ENCODE measurements around the gene GPI.

Gene GPI

GRCh38 chr19:34364830-34365462 is at the start of gene GPI:
TSS of gene GPI (plus strand) at chr19:34365196. CDS start at chr19:34365267, 71 bp downstream.
- peaks cover 12% of the 10 kb centered on the region for H3K36me3 ChIP-seq (ENCODE audit: control insufficient read depth, insufficient read depth, low read length)
- H3K4me3 ChIP-seq (ENCODE audit: low read length) = peak within 1 kb of the TSS; percentile 85
- H3K9me3 ChIP-seq (ENCODE audit: control insufficient read depth, low read length) = no peaks in the 10 kb centered on the region
- peak within 1 kb of the TSS; percentile 91 for H3K9ac ChIP-seq (ENCODE audit: low read length)
- no peaks in the 10 kb centered on the region for H3K27me3 ChIP-seq (ENCODE audit: control insufficient read depth, insufficient read depth, low read length)
- peaks cover 20% of the 10 kb centered on the region for H3K4me1 ChIP-seq (ENCODE audit: control insufficient read depth, insufficient read depth, low read length)

- Histone ChIP-seq H3K36me3 (ENCODE audit: control insufficient read depth, insufficient read depth, low read length) (no peaks in the 10 kb centered on the region), H3K27me3 (ENCODE audit: control insufficient read depth, insufficient read depth, low read length) (no peaks in the 10 kb centered on the region), H3K9me3 (ENCODE audit: control insufficient read depth, low read length) (no peaks in the 10 kb centered on the region), H3K4me3 (ENCODE audit: low read length) (no peak overlapping the region), H3K4me1 (ENCODE audit: control insufficient read depth, insufficient read depth, low read length) (peaks cover 12% of the 10 kb centered on the region), H3K9ac (ENCODE audit: low read length) (no peak overlapping the region)
These were observed 48.7 kb upstream of the GPI start for GRCh38 chr19:34316247-34316646.

- no peaks in the 10 kb centered on the region for H3K36me3 ChIP-seq (ENCODE audit: control insufficient read depth, insufficient read depth, low read length)
- H3K9me3 ChIP-seq (ENCODE audit: control insufficient read depth, low read length) = no peaks in the 10 kb centered on the region
- no peak overlapping the region for H3K9ac ChIP-seq (ENCODE audit: low read length)
- no peaks in the 10 kb centered on the region for H3K27me3 ChIP-seq (ENCODE audit: control insufficient read depth, insufficient read depth, low read length)
- H3K4me3 ChIP-seq (ENCODE audit: low read length) = no peak overlapping the region
- H3K4me1 ChIP-seq (ENCODE audit: control insufficient read depth, insufficient read depth, low read length) = peaks cover 11% of the 10 kb centered on the region
These were observed 48.2 kb upstream of the GPI start for GRCh38 chr19:34316741-34317301.

GRCh38 chr19:34317311-34317927 is 47.6 kb upstream of the GPI start:
- Histone ChIP-seq H3K9me3 (ENCODE audit: control insufficient read depth, low read length) (no peaks in the 10 kb centered on the region), H3K4me1 (ENCODE audit: control insufficient read depth, insufficient read depth, low read length) (peaks cover 11% of the 10 kb centered on the region), H3K36me3 (ENCODE audit: control insufficient read depth, insufficient read depth, low read length) (no peaks in the 10 kb centered on the region), H3K4me3 (ENCODE audit: low read length) (no peak overlapping the region), H3K27me3 (ENCODE audit: control insufficient read depth, insufficient read depth, low read length) (no peaks in the 10 kb centered on the region), H3K9ac (ENCODE audit: low read length) (no peak overlapping the region)

GRCh38 chr19:34319230-34319585 is 45.8 kb upstream of the GPI start:
- Histone ChIP-seq H3K36me3 (ENCODE audit: control insufficient read depth, insufficient read depth, low read length) (no peaks in the 10 kb centered on the region), H3K4me1 (ENCODE audit: control insufficient read depth, insufficient read depth, low read length) (peaks cover 11% of the 10 kb centered on the region)

GRCh38 chr19:34319785-34320184 is 45.2 kb upstream of the GPI start:
- no peak overlapping the region for H3K4me3 ChIP-seq (ENCODE audit: low read length)
- no peak overlapping the region for H3K9ac ChIP-seq (ENCODE audit: low read length)
- no peaks in the 10 kb centered on the region for H3K9me3 ChIP-seq (ENCODE audit: control insufficient read depth, low read length)
- H3K27me3 ChIP-seq (ENCODE audit: control insufficient read depth, insufficient read depth, low read length) = no peaks in the 10 kb centered on the region
- peaks cover 11% of the 10 kb centered on the region for H3K4me1 ChIP-seq (ENCODE audit: control insufficient read depth, insufficient read depth, low read length)
- H3K36me3 ChIP-seq (ENCODE audit: control insufficient read depth, insufficient read depth, low read length) = no peaks in the 10 kb centered on the region

More at GRCh38 chr19:34319230-34319585, 45.8 kb upstream of the GPI start:
- H3K27me3 ChIP-seq (ENCODE audit: control insufficient read depth, insufficient read depth, low read length) = no peaks in the 10 kb centered on the region
- no peaks in the 10 kb centered on the region for H3K9me3 ChIP-seq (ENCODE audit: control insufficient read depth, low read length)
- no peak overlapping the region for H3K4me3 ChIP-seq (ENCODE audit: low read length)
- no peak overlapping the region for H3K9ac ChIP-seq (ENCODE audit: low read length)

- H3K27me3 ChIP-seq (ENCODE audit: control insufficient read depth, insufficient read depth, low read length) = no peaks in the 10 kb centered on the region
- H3K9ac ChIP-seq (ENCODE audit: low read length) = no peak overlapping the region
- H3K4me1 ChIP-seq (ENCODE audit: control insufficient read depth, insufficient read depth, low read length) = peaks cover 11% of the 10 kb centered on the region
- H3K9me3 ChIP-seq (ENCODE audit: control insufficient read depth, low read length) = no peaks in the 10 kb centered on the region
- H3K36me3 ChIP-seq (ENCODE audit: control insufficient read depth, insufficient read depth, low read length) = no peaks in the 10 kb centered on the region
- H3K4me3 ChIP-seq (ENCODE audit: low read length) = no peak overlapping the region
These were observed 44.7 kb upstream of the GPI start for GRCh38 chr19:34320277-34320676.

GRCh38 chr19:34321735-34322134 is 43.3 kb upstream of the GPI start:
- no peak overlapping the region for H3K9ac ChIP-seq (ENCODE audit: low read length)
- peaks cover 11% of the 10 kb centered on the region for H3K4me1 ChIP-seq (ENCODE audit: control insufficient read depth, insufficient read depth, low read length)
- no peaks in the 10 kb centered on the region for H3K36me3 ChIP-seq (ENCODE audit: control insufficient read depth, insufficient read depth, low read length)
- H3K9me3 ChIP-seq (ENCODE audit: control insufficient read depth, low read length) = no peaks in the 10 kb centered on the region
- H3K27me3 ChIP-seq (ENCODE audit: control insufficient read depth, insufficient read depth, low read length) = no peaks in the 10 kb centered on the region
- H3K4me3 ChIP-seq (ENCODE audit: low read length) = no peak overlapping the region

GRCh38 chr19:34323433-34324204 is 41.4 kb upstream of the GPI start:
- Histone ChIP-seq H3K36me3 (ENCODE audit: control insufficient read depth, insufficient read depth, low read length) (no peaks in the 10 kb centered on the region), H3K9me3 (ENCODE audit: control insufficient read depth, low read length) (no peaks in the 10 kb centered on the region), H3K4me1 (ENCODE audit: control insufficient read depth, insufficient read depth, low read length) (no peaks in the 10 kb centered on the region), H3K4me3 (ENCODE audit: low read length) (no peak overlapping the region), H3K27me3 (ENCODE audit: control insufficient read depth, insufficient read depth, low read length) (no peaks in the 10 kb centered on the region), H3K9ac (ENCODE audit: low read length) (no peak overlapping the region)

- no peaks in the 10 kb centered on the region for H3K36me3 ChIP-seq (ENCODE audit: control insufficient read depth, insufficient read depth, low read length)
- H3K4me3 ChIP-seq (ENCODE audit: low read length) = no peak overlapping the region
- H3K27me3 ChIP-seq (ENCODE audit: control insufficient read depth, insufficient read depth, low read length) = no peaks in the 10 kb centered on the region
These were observed 40.7 kb upstream of the GPI start for GRCh38 chr19:34324320-34324719.

GRCh38 chr19:34325181-34325580 is 39.8 kb upstream of the GPI start:
- H3K9ac ChIP-seq (ENCODE audit: low read length) = no peak overlapping the region
- no peaks in the 10 kb centered on the region for H3K4me1 ChIP-seq (ENCODE audit: control insufficient read depth, insufficient read depth, low read length)
- H3K36me3 ChIP-seq (ENCODE audit: control insufficient read depth, insufficient read depth, low read length) = no peaks in the 10 kb centered on the region
- no peak overlapping the region for H3K4me3 ChIP-seq (ENCODE audit: low read length)
- no peaks in the 10 kb centered on the region for H3K9me3 ChIP-seq (ENCODE audit: control insufficient read depth, low read length)
- no peaks in the 10 kb centered on the region for H3K27me3 ChIP-seq (ENCODE audit: control insufficient read depth, insufficient read depth, low read length)

More at GRCh38 chr19:34324320-34324719, 40.7 kb upstream of the GPI start:
- Histone ChIP-seq H3K9ac (ENCODE audit: low read length) (no peak overlapping the region), H3K4me1 (ENCODE audit: control insufficient read depth, insufficient read depth, low read length) (no peaks in the 10 kb centered on the region), H3K9me3 (ENCODE audit: control insufficient read depth, low read length) (no peaks in the 10 kb centered on the region)
